ENCODE data around the gene TMEM129.
A peak's percentile ranks its signal among the peaks of the same experiment; 100 is the strongest.

DNA sequence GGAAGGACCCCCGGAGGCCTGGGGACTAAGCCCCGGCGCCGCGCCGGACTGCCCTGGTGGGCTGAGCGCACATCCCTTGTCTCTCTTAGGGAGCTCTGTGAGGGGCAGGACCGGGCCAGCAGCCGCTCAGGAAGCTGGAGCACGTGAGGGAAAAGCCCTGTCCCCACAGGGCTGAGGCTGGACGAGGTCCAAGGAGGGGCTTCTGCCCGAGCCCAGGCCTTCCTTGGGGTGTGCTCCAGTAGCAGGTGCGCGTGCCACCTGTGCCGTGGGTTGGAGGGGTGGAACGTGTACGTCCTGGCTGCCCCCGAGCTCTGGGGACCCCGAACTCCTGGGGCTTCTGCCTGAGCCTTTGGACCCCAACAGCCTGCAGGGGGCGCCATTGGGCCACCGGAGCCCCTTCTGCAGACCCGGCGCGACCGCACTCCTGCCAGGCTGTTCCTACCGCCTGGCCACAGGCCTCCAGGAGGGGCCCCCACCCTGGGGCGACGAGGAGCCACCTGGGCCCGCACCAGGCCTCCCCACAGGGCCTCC, 27.4 kb upstream of the TMEM129 start:
- no peak for TF ChIP-seq EP300 (IDR thresholded peaks at IDR 0.05)
- TF ChIP-seq, protein P1, sequence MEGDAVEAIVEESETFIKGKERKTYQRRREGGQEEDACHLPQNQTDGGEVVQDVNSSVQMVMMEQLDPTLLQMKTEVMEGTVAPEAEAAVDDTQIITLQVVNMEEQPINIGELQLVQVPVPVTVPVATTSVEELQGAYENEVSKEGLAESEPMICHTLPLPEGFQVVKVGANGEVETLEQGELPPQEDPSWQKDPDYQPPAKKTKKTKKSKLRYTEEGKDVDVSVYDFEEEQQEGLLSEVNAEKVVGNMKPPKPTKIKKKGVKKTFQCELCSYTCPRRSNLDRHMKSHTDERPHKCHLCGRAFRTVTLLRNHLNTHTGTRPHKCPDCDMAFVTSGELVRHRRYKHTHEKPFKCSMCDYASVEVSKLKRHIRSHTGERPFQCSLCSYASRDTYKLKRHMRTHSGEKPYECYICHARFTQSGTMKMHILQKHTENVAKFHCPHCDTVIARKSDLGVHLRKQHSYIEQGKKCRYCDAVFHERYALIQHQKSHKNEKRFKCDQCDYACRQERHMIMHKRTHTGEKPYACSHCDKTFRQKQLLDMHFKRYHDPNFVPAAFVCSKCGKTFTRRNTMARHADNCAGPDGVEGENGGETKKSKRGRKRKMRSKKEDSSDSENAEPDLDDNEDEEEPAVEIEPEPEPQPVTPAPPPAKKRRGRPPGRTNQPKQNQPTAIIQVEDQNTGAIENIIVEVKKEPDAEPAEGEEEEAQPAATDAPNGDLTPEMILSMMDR (IDR thresholded peaks at IDR 0.05): peak in 2 of 3 donors; percentile 12 to 38
- TF ChIP-seq POLR2A (IDR thresholded peaks at IDR 0.05): no peak

Data from ovary (tissue), 3 donors.